Femur (tissue), 1 donor: ENCODE data around the gene ZBTB25.
"Not testable (repeated sequence)": the region's sequence is repeated elsewhere in the genome, so short reads cannot be mapped to it uniquely, and the experiment has no call there.

Source experiments
- DNase-seq: peaks from one replicate; pipeline ENCODE4 v3.0.0-alpha.2; 2017

The ZBTB25 gene

GRCh38 chr14:64503434-64504309 is at the start of gene ZBTB25:
ZBTB25 (minus strand) TSS chr14:64503838; CDS start chr14:64490533, 13,305 bp downstream.
- DNase-seq, result peak; percentile 96

GRCh38 chr14:64550621-64551333 is 47.1 kb upstream of the ZBTB25 start:
- no peak for DNase-seq

GRCh38 chr14:64549791-64550620 is 46.4 kb upstream of the ZBTB25 start, which contains the start of gene PPP1R36:
PPP1R36 (plus strand) TSS chr14:64549961; CDS start chr14:64549998, 37 bp downstream.
- DNase-seq, result peak; percentile 64

GRCh38 chr14:64549016-64549415 is 45.4 kb upstream of the ZBTB25 start:
- DNase-seq, result no peak

GRCh38 chr14:64544607-64545312 is 41.1 kb upstream of the ZBTB25 start:
- DNase-seq, result no peak

- no peak for DNase-seq
These were observed 39.2 kb upstream of the ZBTB25 start for GRCh38 chr14:64542836-64543201.

GRCh38 chr14:64541972-64542835 is 38.6 kb upstream of the ZBTB25 start:
- peak; percentile 27 for DNase-seq

- DNase-seq, result peak; percentile 52
These were observed 37.8 kb upstream of the ZBTB25 start for GRCh38 chr14:64541261-64541971.

GRCh38 chr14:64540208-64541202 is 36.9 kb upstream of the ZBTB25 start, which contains the start of gene HSPA2:
HSPA2 (plus strand) TSS chr14:64540741; CDS start chr14:64540850, 109 bp downstream.
- peak; percentile 100 for DNase-seq

- no peak for DNase-seq
These were observed 33.0 kb upstream of the ZBTB25 start for GRCh38 chr14:64536488-64537245.

GRCh38 chr14:64531567-64531966 is 27.9 kb upstream of the ZBTB25 start:
- DNase-seq, result no peak

GRCh38 chr14:64525354-64525753 is 21.7 kb upstream of the ZBTB25 start:
- DNase-seq, result no peak

GRCh38 chr14:64522591-64523355 is 19.1 kb upstream of the ZBTB25 start:
- no peak for DNase-seq

- no peak for DNase-seq
These were observed 17.1 kb upstream of the ZBTB25 start for GRCh38 chr14:64520699-64521098.

GRCh38 chr14:64518229-64518628 is 14.6 kb upstream of the ZBTB25 start:
- no peak for DNase-seq

GRCh38 chr14:64517667-64518066 is 14.0 kb upstream of the ZBTB25 start:
- not testable (repeated sequence) for DNase-seq

GRCh38 chr14:64516969-64517368 is 13.3 kb upstream of the ZBTB25 start:
- DNase-seq, result no peak

GRCh38 chr14:64515053-64515452 is 11.4 kb upstream of the ZBTB25 start:
- DNase-seq, result no peak
